ENCODE results near the gene BRINP3.

GRCh38 chr1:190322274-190322673, 155.4 kb downstream of the BRINP3 start:
- TF ChIP-seq CTCF (conservative IDR thresholded peaks at IDR 0.05) (no peak), ZFX (IDR thresholded peaks at IDR 0.05) (no peak)

All from C4-2B (cell line).